ENCODE measurements around the gene CATSPER3.

- no peak for TF ChIP-seq REST (IDR thresholded peaks at IDR 0.05; ENCODE audit: borderline replicate concordance)
- no peak for TF ChIP-seq CTCF (IDR thresholded peaks at IDR 0.05; ENCODE audit: poor library complexity, severe bottlenecking)
- TF ChIP-seq SMC3 (conservative IDR thresholded peaks at IDR 0.05; ENCODE audit: poor library complexity) = no peak
- no peak for TF ChIP-seq EP300 (conservative IDR thresholded peaks at IDR 0.05; ENCODE audit: poor library complexity, severe bottlenecking)
- TF ChIP-seq POLR2AphosphoS5 (IDR thresholded peaks at IDR 0.05) = no peak
Observed at GRCh38 chr5:135035678-135036030, 67.9 kb downstream of the CATSPER3 start.

Data from neural cell (in vitro differentiated cells).